GM19328 (cell line): ENCODE results near the gene MST1R.
A peak's percentile ranks its signal among the peaks of the same experiment; 100 is the strongest.

ENCODE experiments used
- ATAC-seq: cut with Tn5 transposase; IDR thresholded peaks from one replicate; pipeline ENCODE4 v1.9.1; 2021; ENCODE audit warnings: mild to moderate bottlenecking, moderate library complexity; ENCODE audit not compliant: unreplicated experiment

MST1R gene

DNA sequence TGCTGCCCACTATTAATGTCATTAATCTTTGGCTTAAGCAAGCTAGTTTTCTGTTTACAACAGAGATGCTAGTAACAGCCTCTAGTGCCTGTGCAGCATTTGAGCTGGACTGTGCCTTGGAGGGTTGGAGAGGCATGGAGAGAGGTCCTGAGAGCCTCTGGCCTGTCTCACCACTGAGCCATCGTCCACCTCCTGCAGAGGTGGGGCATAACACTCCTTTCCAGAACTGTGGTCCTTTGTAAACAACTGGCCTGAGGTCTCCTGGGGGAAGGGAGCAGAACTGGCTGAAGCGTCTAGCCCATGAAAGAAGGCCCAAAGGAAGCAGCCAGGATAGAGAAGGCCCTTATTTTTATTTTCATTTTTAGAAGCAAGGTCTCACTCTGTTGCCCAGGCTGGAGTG is 24.0 kb downstream of the MST1R start:
- ATAC-seq: no peak

DNA sequence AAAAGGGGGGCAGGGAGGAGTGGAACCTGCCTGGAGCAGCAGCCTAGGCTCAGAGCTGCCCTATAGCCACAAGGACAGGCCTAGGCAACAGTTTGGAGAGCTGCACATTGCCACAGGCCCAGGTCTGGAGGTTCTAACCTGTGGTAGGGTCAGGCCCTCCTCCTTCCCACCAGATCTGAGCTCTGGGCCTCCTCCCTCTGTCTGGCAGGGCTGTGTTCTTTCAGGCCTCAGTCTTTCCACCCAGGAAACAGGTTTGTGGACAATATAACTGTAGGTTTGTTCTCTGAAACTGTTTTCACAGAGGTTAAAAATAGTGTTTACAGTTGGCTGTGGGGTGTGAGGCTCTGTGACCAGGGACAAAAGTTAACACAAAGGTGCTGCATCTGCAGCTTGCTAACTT is 25.0 kb downstream of the MST1R start:
- no peak for ATAC-seq

- no peak for ATAC-seq
Measured at GRCh38 chr3:49877716-49878115, 26.0 kb downstream of the MST1R start.

GRCh38 chr3:49876567-49876966 is 27.1 kb downstream of the MST1R start:
- ATAC-seq: no peak

DNA sequence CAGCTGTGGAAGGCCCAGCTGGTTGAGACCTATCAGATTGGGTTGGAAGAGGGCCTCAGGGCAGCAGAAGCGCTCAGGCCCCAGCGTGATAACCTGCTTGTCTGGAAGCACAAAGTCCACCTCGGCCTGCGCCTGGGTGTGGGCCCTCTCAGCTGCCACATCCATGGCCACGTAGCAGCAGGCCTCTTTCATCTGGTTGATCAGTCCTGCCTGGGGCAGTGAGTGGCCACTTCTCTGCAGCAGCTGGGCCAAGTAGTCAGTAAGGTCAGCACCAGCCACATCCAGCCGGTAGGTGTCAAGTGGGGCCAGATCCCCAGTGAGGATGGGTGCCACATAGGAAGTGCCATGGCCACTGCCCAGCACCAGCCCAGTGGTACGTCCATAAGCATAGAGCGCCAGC is 30.1 kb downstream of the MST1R start:
- no peak for ATAC-seq

- no peak for ATAC-seq
Measured at GRCh38 chr3:49872801-49873281, 30.8 kb downstream of the MST1R start.

DNA sequence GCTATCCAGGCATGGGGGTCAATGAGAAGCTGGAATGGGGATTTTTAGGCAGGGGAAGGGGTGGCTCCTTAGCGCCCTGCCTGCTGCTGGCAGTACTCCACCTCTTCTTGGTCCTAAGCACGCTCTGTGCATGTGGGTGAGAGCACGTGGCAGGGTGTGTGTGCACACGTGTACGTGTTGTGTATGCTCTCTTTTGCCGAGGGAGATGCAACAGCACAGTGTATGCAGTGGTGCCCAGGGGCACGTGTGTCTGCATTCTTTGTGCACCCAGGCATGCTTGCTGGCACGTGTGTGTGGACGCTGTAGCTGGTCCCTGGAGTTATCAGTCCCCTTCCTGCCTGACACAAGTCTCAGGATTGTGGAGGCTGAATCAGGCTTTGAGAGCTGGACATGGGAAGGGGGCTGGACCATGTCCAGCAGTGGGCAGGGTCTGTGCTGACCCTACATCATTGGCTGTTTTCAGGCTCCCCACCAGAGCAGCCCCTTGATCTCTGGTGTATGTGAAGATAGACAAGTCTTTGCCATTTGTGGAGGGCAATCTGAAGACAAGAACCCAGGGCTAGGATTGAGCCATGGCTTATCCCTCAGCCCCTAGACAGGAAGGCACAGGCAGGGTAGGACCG is 32.0 kb downstream of the MST1R start:
- ATAC-seq: no peak

- no peak for ATAC-seq
Measured at GRCh38 chr3:49869525-49870126, 34.0 kb downstream of the MST1R start, which contains the start of gene CAMKV. Gene CAMKV, minus strand, starts transcription at chr3:49869906. Its CDS starts 7,518 bp downstream, at chr3:49862388.

DNA sequence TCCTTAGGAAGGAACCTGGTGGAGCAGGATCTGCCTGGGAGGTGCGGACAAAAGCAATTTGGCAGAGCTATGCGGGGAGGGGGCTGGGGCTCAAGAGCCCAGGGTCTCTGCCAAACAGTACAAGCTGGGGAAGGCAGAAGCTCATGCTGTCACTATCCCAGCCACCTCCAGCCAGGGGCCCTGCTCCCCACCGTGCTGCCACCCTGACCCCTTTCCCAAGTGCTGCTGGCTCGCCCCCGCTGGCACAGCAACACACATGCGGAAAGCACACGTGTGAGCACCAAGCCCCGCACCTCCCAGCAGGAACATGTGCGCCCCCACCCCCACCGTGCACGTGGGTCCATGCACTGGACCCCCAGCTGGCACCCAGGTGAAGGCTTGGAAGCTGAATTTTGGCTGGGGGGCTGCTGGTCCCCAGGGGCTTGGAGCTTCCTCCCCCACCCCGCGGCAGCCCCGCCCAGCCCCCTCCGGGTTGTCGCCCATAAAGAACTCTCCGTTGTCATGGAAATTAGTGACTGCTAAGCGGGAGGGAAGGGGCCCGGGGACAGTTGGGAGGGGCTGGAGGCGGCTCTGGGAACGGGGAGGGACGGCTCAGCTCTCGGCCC is 34.7 kb downstream of the MST1R start:
- ATAC-seq: no peak

DNA sequence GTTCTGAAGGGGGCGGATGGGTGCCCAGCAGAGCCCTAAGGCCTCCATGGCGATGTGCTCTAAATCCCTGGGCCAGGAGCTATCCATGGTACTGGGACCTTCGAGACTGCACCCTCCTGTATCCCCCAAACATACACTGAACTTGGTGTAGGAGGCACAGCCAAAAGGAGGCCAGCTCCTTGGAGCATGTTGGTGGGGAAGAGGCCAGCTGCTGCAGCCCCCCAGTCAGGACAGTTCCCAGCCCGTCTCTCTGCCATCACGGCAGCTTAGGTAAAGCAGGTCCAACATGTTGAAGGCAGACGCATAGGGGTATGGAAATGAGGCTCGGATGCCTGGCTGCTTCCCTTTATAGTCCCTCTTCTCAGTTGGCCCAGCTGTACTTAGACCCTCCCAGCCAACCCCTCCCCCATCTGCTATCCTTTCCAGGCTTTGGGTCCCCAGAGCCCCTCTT is 35.8 kb downstream of the MST1R start:
- ATAC-seq: no peak

GRCh38 chr3:49867400-49867799 is 36.3 kb downstream of the MST1R start:
- ATAC-seq: no peak

DNA sequence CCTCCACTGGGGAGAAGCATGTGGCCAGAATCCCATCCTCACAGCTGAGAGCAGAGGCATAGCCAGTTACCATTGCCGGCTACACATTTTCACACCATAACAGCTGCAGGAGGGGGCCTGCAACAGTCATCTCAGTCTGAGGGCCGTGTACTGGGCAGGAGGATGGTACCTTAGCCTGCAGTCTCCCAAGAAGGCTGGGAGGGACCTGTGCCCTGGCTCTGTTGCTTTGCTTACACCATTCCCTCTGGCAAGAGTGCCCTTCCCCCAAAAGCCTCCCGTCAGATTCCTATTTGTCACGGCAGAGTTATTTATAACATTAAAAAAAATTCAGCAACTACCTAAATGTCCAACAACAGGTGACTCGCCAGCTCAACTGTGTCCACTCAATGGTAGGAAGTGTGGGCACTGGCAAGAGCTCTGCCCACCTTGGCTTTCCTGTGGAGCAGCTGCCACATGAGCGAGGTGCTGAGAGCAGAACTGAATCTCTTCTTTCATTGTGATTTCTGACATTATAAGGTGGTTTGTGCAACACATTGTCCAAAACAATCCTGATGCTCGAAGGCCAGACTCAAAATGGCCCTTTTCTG is 38.4 kb downstream of the MST1R start:
- ATAC-seq: no peak

DNA sequence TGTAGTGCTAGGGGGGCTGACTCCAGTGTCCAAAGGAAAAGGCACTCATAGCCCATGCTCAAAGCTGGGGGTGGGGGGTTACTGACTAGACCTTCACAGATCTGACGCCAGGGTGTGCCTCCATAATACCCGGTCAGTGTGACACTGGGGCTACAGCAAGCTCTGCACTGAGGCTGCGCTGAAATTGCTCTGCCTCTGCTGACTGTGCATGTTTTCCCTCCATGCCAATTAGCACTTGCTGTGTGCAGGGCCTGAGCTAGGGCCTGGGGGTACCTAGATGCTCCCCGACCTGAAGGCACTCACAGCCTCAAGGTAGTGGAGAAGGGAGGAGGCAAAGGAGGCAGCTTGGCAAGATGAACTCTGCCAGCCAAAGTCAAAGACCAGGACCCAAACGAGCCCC is 39.2 kb downstream of the MST1R start:
- ATAC-seq: no peak

- ATAC-seq: no peak
Measured at GRCh38 chr3:49859576-49860305, 43.9 kb downstream of the MST1R start.

GRCh38 chr3:49856181-49857005 is 47.3 kb downstream of the MST1R start, which contains the start of gene TRAIP:
Gene TRAIP, minus strand, starts transcription at chr3:49856564. Its CDS starts 111 bp downstream, at chr3:49856453.
- ATAC-seq: peak; percentile 95

DNA sequence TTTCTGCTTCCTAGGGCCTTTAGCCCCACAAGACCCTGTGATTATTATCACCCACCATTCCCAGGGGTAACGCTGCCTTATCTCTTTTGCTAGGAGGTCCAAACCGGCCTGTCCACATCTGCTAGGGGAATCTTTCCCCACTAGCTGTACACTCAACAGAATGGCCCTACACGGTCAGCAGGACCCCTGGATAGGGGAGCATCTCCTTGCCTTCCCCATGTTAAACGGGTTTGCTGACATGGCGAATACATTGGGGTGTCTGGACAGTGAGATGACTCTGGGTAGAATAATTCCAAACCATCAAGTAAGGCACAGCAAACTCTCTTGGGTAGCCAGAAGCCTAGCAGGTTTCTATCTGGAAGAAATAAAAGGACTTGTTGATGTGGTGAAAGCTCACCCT is 48.0 kb downstream of the MST1R start:
- ATAC-seq: no peak

DNA sequence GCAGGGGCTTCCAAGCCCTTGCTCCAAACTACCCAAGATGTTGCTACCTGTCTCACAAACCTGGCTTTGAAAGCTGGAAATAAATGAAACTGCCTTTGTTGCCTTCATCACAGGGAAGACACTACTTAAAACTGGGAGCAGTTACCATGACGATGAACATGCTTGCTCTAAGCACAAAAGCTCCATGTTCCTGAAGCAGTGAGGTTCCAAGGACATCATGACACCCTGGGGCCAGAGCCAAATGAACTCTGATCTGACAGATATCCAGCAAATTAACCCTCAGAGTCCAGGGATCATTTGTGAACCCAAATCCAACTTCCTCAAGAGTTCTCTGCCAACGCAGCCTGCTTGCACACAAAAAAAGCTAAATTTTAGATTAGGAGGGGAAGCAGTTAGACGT is 58.0 kb downstream of the MST1R start:
- ATAC-seq: no peak

DNA sequence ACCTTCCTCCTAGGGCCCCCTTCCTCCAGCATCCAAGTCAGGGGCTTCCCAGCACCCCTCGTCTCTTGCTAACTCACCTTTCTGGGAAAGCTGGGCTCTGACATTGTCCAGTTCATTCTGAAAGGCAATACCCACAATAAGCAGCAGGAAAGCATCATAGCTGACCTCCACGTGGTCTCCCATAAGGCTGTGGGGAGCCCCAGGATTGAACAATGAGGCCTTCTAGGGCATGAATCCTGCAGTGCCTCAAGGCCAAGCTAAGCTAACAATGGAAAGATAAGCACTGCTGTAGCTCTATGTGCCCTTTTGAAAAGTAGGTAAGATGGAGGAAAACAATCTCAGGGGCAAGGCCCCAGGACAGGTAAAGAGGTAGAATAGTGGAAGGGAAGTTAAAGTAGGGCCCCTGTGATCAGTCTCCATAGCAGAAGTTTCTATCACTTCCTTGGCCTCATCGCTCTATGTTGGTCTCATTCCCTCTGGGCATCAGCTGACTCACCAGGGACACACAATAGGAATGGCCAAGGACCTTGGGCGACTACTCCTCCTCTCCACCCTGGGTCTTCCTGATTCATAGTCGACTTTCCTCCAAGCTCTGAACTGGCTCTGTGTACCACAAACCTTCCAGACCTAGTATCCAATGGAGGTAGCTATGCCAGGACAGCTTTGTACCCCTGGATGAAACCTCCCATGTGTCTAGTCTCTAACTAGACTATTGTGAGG is 59.0 kb downstream of the MST1R start:
- no peak for ATAC-seq

DNA sequence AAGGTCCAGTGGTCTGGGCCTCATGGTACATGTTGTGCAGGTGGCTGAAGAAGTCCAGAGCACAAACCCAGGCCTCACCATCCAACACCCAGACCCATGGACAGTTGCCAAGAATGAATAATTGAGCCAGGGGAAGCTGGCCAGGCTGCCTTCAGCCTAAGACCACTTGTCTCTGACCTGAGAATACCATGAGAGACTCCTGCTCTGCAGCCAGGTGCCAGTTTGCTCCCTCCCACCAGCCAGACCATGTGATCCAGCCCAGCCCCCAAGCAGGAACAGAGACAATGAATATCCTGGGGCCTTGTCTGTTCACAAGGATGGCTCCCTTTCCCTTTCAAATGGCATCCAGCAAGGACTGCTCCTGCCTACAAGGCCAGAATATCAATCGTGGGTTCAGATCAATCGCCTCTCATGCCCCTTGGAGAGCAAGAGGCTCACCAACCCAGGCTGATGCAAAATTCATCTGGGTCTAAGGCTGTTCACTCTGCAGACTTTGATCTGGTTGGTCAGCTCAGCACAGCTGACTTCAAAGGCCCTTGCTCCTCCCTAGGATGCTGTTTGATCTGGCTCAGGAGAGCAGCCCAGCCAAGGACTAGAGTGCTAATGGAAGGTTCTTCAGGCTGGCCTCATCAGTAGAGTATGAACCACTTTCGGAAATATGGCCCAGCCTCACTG is 60.7 kb downstream of the MST1R start:
- no peak for ATAC-seq
